ENCODE results near the gene SLC35A3.

Gene SLC35A3

GRCh38 chr1:100073531-100073930 lies 103.7 kb downstream of the SLC35A3 start:
- Histone ChIP-seq H3K9me3 (ENCODE audit: control insufficient read depth, insufficient read depth, low read depth, low read length) (no peaks in the 10 kb centered on the region), H3K4me3 (ENCODE audit: low read depth, low read length) (no peak overlapping the region), H3K27ac (ENCODE audit: extremely low read depth, low read depth, low read length) (no peak overlapping the region), H3K36me3 (ENCODE audit: control insufficient read depth in 2 of 2, insufficient read depth in 1 of 2, low read length in 2 of 2) (peaks cover 16 to 74% of the 10 kb centered on the region in 2 experiments), H3K4me1 (ENCODE audit: control insufficient read depth, insufficient read depth, low read length) (no peaks in the 10 kb centered on the region)
- ChIA-PET CTCF (interaction anchor here (1.2 kb wide), 1 partner anchor 9 kb away, joined by 3 read pairs; no protein-coding TSS in a partner anchor), POLR2A (interaction anchor here (0.5 kb wide), 1 partner anchor 16 kb away, joined by 3 read pairs; no protein-coding TSS in a partner anchor)
- TF ChIP-seq ZNF138 (tag by site-specific recombination; IDR thresholded peaks at IDR 0.05; ENCODE audit: borderline replicate concordance) (no peak), ZNF121 (tag by site-specific recombination; IDR thresholded peaks at IDR 0.05) (no peak), PATZ1 (tag by site-specific recombination; IDR thresholded peaks at IDR 0.05) (no peak), ZNF248 (tag by site-specific recombination; IDR thresholded peaks at IDR 0.05) (no peak), ZNF776 (tag by site-specific recombination; IDR thresholded peaks at IDR 0.05; ENCODE audit: borderline replicate concordance) (no peak), ZNF214 (tag by site-specific recombination; IDR thresholded peaks at IDR 0.05; ENCODE audit: borderline replicate concordance) (no peak), ZNF701 (tag by site-specific recombination; IDR thresholded peaks at IDR 0.05) (no peak), ZNF324 (tag by site-specific recombination; IDR thresholded peaks at IDR 0.05) (no peak)
- TF ChIP-seq, protein P1, sequence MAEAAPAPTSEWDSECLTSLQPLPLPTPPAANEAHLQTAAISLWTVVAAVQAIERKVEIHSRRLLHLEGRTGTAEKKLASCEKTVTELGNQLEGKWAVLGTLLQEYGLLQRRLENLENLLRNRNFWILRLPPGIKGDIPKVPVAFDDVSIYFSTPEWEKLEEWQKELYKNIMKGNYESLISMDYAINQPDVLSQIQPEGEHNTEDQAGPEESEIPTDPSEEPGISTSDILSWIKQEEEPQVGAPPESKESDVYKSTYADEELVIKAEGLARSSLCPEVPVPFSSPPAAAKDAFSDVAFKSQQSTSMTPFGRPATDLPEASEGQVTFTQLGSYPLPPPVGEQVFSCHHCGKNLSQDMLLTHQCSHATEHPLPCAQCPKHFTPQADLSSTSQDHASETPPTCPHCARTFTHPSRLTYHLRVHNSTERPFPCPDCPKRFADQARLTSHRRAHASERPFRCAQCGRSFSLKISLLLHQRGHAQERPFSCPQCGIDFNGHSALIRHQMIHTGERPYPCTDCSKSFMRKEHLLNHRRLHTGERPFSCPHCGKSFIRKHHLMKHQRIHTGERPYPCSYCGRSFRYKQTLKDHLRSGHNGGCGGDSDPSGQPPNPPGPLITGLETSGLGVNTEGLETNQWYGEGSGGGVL (tag by site-specific recombination; IDR thresholded peaks at IDR 0.05) = no peak
- TF ChIP-seq, protein P2, sequence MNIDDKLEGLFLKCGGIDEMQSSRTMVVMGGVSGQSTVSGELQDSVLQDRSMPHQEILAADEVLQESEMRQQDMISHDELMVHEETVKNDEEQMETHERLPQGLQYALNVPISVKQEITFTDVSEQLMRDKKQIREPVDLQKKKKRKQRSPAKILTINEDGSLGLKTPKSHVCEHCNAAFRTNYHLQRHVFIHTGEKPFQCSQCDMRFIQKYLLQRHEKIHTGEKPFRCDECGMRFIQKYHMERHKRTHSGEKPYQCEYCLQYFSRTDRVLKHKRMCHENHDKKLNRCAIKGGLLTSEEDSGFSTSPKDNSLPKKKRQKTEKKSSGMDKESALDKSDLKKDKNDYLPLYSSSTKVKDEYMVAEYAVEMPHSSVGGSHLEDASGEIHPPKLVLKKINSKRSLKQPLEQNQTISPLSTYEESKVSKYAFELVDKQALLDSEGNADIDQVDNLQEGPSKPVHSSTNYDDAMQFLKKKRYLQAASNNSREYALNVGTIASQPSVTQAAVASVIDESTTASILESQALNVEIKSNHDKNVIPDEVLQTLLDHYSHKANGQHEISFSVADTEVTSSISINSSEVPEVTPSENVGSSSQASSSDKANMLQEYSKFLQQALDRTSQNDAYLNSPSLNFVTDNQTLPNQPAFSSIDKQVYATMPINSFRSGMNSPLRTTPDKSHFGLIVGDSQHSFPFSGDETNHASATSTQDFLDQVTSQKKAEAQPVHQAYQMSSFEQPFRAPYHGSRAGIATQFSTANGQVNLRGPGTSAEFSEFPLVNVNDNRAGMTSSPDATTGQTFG (tag by site-specific recombination; IDR thresholded peaks at IDR 0.05; ENCODE audit: borderline replicate concordance) = no peak

DNA sequence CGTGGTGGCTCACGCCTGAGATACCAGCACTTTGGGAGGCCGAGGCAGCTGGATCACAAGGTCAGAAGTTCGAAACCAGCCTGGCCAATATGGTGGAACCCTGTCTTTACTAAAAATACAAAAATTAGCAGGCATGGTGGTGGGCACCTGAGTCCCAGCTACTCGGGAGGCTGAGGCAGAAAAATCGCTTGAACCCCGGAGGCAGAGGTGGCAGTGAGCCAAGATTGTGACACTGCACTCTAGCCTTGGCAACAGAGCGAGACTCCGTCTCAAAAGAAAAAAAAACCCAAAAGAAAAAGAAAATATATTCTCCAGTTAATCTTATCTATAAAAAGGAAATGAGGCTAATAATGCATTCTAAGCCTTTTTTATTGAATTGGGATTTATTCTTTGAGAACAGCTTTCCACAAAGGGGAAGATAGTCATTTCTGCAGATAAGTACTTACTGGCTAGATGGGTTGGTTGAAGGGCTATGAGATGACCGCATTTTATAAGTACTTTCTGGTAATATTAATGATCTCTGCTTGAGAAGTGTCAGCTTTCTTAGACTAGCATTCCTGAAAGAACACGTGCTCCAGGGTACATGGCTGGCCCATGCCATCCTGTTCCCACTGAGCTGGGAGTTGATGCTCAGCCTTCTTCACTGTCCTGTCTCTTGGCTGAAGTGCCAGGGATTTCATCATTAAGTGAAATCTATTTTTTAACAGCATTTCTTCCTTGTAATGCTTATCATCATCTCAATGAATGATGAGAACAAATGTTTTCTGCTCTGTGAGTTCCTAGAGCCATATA lies 105.0 kb downstream of the SLC35A3 start:
- POLR2A ChIA-PET = no interaction called here
- H3K27ac ChIP-seq (ENCODE audit: extremely low read depth, low read depth, low read length) = no peak overlapping the region
- H3K4me1 ChIP-seq (ENCODE audit: control insufficient read depth, insufficient read depth, low read length) = no peaks in the 10 kb centered on the region
- CTCF ChIA-PET = no interaction called here
- H3K36me3 ChIP-seq (ENCODE audit: control insufficient read depth in 2 of 2, insufficient read depth in 1 of 2, low read length in 2 of 2) = peaks cover 10 to 74% of the 10 kb centered on the region in 2 experiments
- no peaks in the 10 kb centered on the region for H3K9me3 ChIP-seq (ENCODE audit: control insufficient read depth, insufficient read depth, low read depth, low read length)
- no peak for TF ChIP-seq ZNF623 (tag by site-specific recombination; IDR thresholded peaks at IDR 0.05)
- no peak for TF ChIP-seq ZNF580 (tag by site-specific recombination; IDR thresholded peaks at IDR 0.05)
- no peak for TF ChIP-seq YY2 (tag by site-specific recombination; IDR thresholded peaks at IDR 0.05)
- TF ChIP-seq, protein P3, sequence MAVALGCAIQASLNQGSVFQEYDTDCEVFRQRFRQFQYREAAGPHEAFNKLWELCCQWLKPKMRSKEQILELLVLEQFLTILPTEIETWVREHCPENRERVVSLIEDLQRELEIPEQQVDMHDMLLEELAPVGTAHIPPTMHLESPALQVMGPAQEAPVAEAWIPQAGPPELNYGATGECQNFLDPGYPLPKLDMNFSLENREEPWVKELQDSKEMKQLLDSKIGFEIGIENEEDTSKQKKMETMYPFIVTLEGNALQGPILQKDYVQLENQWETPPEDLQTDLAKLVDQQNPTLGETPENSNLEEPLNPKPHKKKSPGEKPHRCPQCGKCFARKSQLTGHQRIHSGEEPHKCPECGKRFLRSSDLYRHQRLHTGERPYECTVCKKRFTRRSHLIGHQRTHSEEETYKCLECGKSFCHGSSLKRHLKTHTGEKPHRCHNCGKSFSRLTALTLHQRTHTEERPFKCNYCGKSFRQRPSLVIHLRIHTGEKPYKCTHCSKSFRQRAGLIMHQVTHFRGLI (tag by site-specific recombination; IDR thresholded peaks at IDR 0.05) = no peak
- TF ChIP-seq ZNF133 (tag by site-specific recombination; IDR thresholded peaks at IDR 0.05) = no peak
- no peak for TF ChIP-seq EGR2 (tag by site-specific recombination; IDR thresholded peaks at IDR 0.05; ENCODE audit: low read depth)
- H3K4me3 ChIP-seq (ENCODE audit: low read depth, low read length) = no peak overlapping the region
